ENCODE results near the gene TMF1.

TMF1 gene

GRCh38 chr3:69080233-69080920 lies 28.2 kb upstream of the TMF1 start, which contains the start of gene UBA3:
Gene UBA3, minus strand, starts transcription at chr3:69080365. Its CDS starts 12 bp downstream, at chr3:69080353.
- DNase-seq, result peak; percentile 94

- no peak for DNase-seq
These were observed 27.4 kb upstream of the TMF1 start for GRCh38 chr3:69079269-69080159.

DNA sequence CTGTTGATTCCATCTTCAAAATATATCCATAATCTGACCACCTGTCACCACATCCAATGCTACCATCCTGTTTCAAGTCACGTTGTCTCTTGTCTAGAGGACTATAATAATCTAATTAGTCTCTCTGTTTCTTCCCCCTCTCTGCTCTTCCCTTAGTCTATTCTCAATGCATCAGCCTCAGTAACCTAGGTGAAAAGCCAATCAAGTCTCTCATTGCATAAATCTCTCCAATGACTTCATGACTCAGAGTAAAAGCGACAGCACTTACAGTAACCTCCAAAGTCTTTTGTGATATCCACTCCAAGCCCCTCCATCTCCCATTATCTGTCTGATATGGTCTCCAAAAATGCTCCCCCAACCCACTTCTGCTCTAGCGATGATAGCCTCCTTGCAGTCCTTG lies 20.8 kb upstream of the TMF1 start:
- DNase-seq, result no peak

DNA sequence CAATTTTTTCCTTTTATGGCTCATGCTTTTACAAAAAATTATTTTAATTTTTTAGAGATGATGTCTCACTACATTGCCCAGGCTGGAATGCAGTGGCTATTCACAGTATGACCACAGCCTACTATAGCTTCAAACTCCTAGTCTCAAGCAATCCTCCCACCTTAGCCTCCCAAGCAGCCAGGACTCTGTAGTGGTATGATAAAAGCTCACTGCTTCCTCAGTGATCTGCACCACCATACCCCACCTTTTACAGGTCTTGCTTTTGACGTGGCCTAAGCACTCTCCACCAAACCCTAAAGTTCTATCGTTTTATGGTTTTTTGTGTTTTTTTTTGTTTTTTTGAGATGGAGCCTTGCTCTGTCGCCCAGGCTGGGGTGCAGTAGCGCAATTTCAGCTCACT lies 14.0 kb upstream of the TMF1 start:
- no peak for DNase-seq

GRCh38 chr3:69065318-69065964 lies 13.3 kb upstream of the TMF1 start:
- DNase-seq, result no peak

GRCh38 chr3:69063636-69064035 lies 11.5 kb upstream of the TMF1 start:
- DNase-seq, result no peak

- DNase-seq, result no peak
These were observed 7.6 kb upstream of the TMF1 start for GRCh38 chr3:69059688-69060087.

- no peak for DNase-seq
These were observed 6.8 kb upstream of the TMF1 start for GRCh38 chr3:69058947-69059224.

- DNase-seq, result peak; percentile 51
These were observed 6.2 kb upstream of the TMF1 start for GRCh38 chr3:69058180-69058946.

- DNase-seq, result no peak
These were observed 352 bp upstream of the TMF1 start for GRCh38 chr3:69052472-69052898.

DNA sequence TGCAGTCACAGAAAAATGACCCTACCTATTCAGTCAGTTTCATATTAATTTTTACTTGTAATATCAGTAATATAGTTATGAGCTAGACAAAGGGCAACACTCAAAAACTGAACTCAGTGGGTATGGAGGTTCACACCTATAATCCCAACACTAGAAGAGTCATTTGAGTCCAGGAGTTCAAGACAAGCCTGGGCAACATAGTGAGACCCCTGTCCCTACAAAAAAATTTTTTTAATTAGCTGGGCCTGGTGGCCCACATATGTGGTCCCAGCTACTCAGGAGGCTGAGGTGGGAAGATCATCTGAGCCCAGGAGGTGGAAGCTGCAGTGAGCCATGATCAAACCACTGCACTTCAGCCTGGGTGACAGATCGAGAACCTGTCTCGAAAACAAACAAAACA lies 3.1 kb downstream of the TMF1 start:
- no peak for DNase-seq

- no peak for DNase-seq
These were observed 7.5 kb downstream of the TMF1 start for GRCh38 chr3:69044608-69045007.

GRCh38 chr3:69033470-69033869 lies 18.7 kb downstream of the TMF1 start:
- DNase-seq, result peak; percentile 70

DNA sequence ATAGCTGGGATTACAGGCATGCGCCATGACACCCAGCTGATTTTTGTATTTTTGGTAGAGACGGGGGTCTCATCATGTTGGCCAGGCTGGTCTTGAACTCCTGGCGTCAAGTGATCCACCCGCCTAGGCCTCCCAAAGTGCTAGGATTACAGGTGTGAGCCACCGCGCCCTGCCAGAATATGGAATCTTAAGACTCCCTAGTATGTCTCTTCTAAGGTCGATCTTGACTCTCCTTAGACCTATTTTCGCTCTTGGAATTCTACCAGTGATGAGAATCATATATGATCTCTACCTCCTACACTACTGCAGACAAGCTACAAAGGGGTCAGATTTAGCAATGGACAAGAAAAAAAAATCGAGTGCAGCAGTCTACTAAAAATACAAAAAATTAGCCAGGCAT lies 19.4 kb downstream of the TMF1 start:
- no peak for DNase-seq

- peak; percentile 30 for DNase-seq
These were observed 20.0 kb downstream of the TMF1 start for GRCh38 chr3:69032142-69032541.

GRCh38 chr3:69031635-69032034 lies 20.5 kb downstream of the TMF1 start:
- DNase-seq, result no peak

DNA sequence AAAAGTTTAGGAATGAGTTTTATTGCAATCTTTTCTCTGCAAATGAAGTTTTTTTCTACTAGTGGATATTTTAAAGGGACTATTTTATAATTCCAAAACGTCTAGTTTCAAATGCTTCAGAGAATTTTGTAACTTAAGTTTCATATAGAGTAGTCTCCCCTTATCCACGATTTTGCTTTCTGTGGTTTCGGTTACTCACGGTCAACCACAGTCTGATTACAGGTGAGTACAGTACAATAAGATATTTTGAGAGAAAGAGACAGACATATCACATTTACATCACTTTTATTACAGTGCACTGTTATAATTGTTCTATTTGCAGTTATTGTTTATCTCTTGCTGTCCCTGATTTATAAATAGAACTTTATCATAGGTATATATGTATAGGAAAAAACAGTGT lies 31.3 kb downstream of the TMF1 start:
- no peak for DNase-seq

GRCh38 chr3:69020424-69020823 lies 31.7 kb downstream of the TMF1 start:
- no peak for DNase-seq

- DNase-seq, result no peak
These were observed 35.2 kb downstream of the TMF1 start for GRCh38 chr3:69016901-69017300.

- no peak for DNase-seq
These were observed 36.0 kb downstream of the TMF1 start for GRCh38 chr3:69016102-69016501.

GRCh38 chr3:69014022-69014580 lies 38.0 kb downstream of the TMF1 start:
- DNase-seq, result no peak

DNA sequence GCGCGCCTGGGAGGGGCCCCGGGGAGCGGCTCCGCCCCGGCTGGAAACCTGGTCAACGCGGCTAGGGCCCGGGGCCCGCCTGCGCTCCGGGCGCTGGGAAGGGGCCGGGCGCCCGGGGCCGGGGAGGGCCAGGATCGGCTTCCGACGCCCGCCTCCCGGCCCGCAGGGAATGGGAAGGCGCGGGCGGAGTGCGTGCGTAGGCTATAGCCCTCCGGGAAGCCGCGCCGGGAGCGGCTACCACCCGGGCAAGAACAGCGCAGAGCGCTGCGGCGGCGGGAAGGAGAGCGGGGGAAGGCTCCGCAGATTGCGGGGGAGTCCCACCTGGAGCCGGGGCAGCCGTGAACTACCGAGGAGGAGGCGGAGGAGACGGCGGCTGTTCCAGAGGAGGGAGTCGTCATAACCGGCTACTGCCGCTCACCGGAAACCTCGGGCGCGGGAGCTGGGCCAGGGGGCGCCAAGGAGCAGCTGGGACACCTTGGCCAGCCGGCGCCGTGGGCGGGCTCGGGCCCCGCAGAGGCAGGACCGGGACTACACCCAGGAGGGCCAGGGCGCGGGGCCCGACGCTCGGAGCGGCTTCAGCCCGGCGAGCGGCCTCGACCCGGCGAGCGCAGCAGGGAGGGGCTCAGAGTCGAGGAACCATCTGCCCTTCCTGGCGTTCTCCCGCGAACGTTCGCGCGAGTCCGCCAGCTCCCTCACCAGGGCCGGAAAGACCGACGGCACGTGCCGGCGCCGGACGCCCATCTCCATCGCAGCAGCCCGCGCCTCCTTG lies 38.7 kb downstream of the TMF1 start, which contains the start of gene EOGT:
EOGT (minus strand) TSS at position 432 of the 769 bp plus-strand sequence. CDS start 3,838 bp downstream, outside the sequence.
- DNase-seq, result peak; percentile 87

All from activated CD4-positive, alpha-beta T cell treated with anti-CD3 and anti-CD28 coated beads, Interleukin-2, amount 50 U/mL, for 16 hours (primary cell).